Esophagus muscularis mucosa (tissue), 4 donors: Measurements from ENCODE around the gene UXT.

Experiments
- EP300 ChIP-seq: sonication (generic); formaldehyde crosslinking; IDR thresholded peaks from one replicate; pipeline ENCODE4 v1.6.1; 2017; ENCODE audit warnings: antibody characterized with exemption
- POLR2A ChIP-seq: fragments of 450-650 bp; IDR thresholded peaks from one replicate; pipeline ENCODE4 v1.6.1; 2017; ENCODE audit warnings: antibody characterized with exemption, moderate library complexity, mild to moderate bottlenecking, low read depth
- POLR2AphosphoS5 ChIP-seq, 2 donors: sonication (generic); formaldehyde crosslinking; IDR thresholded peaks; one replicate each; pipeline ENCODE4 v1.6.1; 2017; ENCODE audit warnings: antibody characterized with exemption in 2 of 2
- TF ChIP-seq, protein P1 (sequence below), 3 experiments: fragments of 200-600 bp in 2 of 3; fragments of 450-650 bp in 1 of 3; sonication (generic) in 2 of 3; IDR thresholded peaks; one replicate each; pipeline ENCODE4 v1.5.1; 2017 to 2019; ENCODE audit warnings: antibody characterized with exemption in 3 of 3, mild to moderate bottlenecking in 2 of 3, moderate library complexity in 1 of 3

GRCh38 chrX:47690175-47690574 lies 31.2 kb upstream of the UXT start:
- TF ChIP-seq, protein P1, sequence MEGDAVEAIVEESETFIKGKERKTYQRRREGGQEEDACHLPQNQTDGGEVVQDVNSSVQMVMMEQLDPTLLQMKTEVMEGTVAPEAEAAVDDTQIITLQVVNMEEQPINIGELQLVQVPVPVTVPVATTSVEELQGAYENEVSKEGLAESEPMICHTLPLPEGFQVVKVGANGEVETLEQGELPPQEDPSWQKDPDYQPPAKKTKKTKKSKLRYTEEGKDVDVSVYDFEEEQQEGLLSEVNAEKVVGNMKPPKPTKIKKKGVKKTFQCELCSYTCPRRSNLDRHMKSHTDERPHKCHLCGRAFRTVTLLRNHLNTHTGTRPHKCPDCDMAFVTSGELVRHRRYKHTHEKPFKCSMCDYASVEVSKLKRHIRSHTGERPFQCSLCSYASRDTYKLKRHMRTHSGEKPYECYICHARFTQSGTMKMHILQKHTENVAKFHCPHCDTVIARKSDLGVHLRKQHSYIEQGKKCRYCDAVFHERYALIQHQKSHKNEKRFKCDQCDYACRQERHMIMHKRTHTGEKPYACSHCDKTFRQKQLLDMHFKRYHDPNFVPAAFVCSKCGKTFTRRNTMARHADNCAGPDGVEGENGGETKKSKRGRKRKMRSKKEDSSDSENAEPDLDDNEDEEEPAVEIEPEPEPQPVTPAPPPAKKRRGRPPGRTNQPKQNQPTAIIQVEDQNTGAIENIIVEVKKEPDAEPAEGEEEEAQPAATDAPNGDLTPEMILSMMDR (IDR thresholded peaks at IDR 0.05), result no peak
- TF ChIP-seq POLR2AphosphoS5 (IDR thresholded peaks at IDR 0.05) (no peak), POLR2A (no peak), EP300 (no peak)
